HG02678 (cell line): ENCODE results near the gene MARCHF3.
"Not testable (repeated sequence)": the region's sequence is repeated elsewhere in the genome, so short reads cannot be mapped to it uniquely, and the experiment has no call there.

Experiments
- ATAC-seq: cut with Tn5 transposase; IDR thresholded peaks from one replicate; pipeline ENCODE4 v1.9.1; 2021; ENCODE audit warnings: mild to moderate bottlenecking, moderate library complexity; ENCODE audit not compliant: unreplicated experiment

Gene MARCHF3

GRCh38 chr5:126963822-126964375 lies 66.5 kb downstream of the MARCHF3 start:
- no peak for ATAC-seq

GRCh38 chr5:126961702-126962101 lies 68.7 kb downstream of the MARCHF3 start:
- ATAC-seq = no peak

- no peak for ATAC-seq
Observed at GRCh38 chr5:126961128-126961527, 69.2 kb downstream of the MARCHF3 start.

GRCh38 chr5:126959188-126959587 lies 71.2 kb downstream of the MARCHF3 start:
- ATAC-seq = no peak

GRCh38 chr5:126956991-126957390 lies 73.4 kb downstream of the MARCHF3 start:
- ATAC-seq = no peak

- ATAC-seq = no peak
Observed at GRCh38 chr5:126954981-126955380, 75.4 kb downstream of the MARCHF3 start.

- ATAC-seq = no peak
Observed at GRCh38 chr5:126953640-126954039, 76.7 kb downstream of the MARCHF3 start.

- no peak for ATAC-seq
Observed at GRCh38 chr5:126949475-126949874, 80.9 kb downstream of the MARCHF3 start.

GRCh38 chr5:126948453-126948852 lies 81.9 kb downstream of the MARCHF3 start:
- no peak for ATAC-seq

- ATAC-seq = peak; percentile 17
Observed at GRCh38 chr5:126948011-126948355, 82.4 kb downstream of the MARCHF3 start.

GRCh38 chr5:126947146-126948010 lies 83.0 kb downstream of the MARCHF3 start:
- peak; percentile 95 for ATAC-seq

- not testable (repeated sequence) for ATAC-seq
Observed at GRCh38 chr5:126942908-126943307, 87.5 kb downstream of the MARCHF3 start.

GRCh38 chr5:126941403-126941802 lies 89.0 kb downstream of the MARCHF3 start:
- no peak for ATAC-seq

- no peak for ATAC-seq
Observed at GRCh38 chr5:126939887-126940286, 90.5 kb downstream of the MARCHF3 start.

GRCh38 chr5:126938466-126938865 lies 91.9 kb downstream of the MARCHF3 start:
- no peak for ATAC-seq

- no peak for ATAC-seq
Observed at GRCh38 chr5:126937771-126938170, 92.6 kb downstream of the MARCHF3 start.

- no peak for ATAC-seq
Observed at GRCh38 chr5:126936775-126937418, 93.5 kb downstream of the MARCHF3 start.

- ATAC-seq = peak; percentile 48
Observed at GRCh38 chr5:126931963-126932660, 98.2 kb downstream of the MARCHF3 start.

GRCh38 chr5:126928041-126928440 lies 102.3 kb downstream of the MARCHF3 start:
- no peak for ATAC-seq

- ATAC-seq = no peak
Observed at GRCh38 chr5:126927429-126927828, 102.9 kb downstream of the MARCHF3 start.

GRCh38 chr5:126926187-126926586 lies 104.2 kb downstream of the MARCHF3 start:
- no peak for ATAC-seq
